Thyroid gland (tissue), 4 donors: ENCODE results near the gene PALLD. TPM values are rescaled to one million over a fixed set of nuclear protein-coding genes. Genes with fewer than 3 reads are reported as not detected.

Experiments used
- DNase-seq, 2 donors: peaks; one replicate each; pipeline ENCODE4 v3.0.0-alpha.2; 2019
- H3K27ac ChIP-seq, 3 donors: fragments of 200-600 bp; sonication (generic); 1 replicate in 2 of 3; 2 replicates in 1 of 3; pipeline ENCODE4 v1.5.1; 2016 to 2019; ENCODE audit warnings: mild to moderate bottlenecking in 1 of 3, moderate library complexity in 1 of 3
- H3K27me3 ChIP-seq: fragments of 200-600 bp; sonication (generic); one replicate; pipeline ENCODE4 v1.5.1; 2019
- H3K36me3 ChIP-seq, 2 donors: fragments of 200-600 bp; sonication (generic); one replicate each; pipeline ENCODE4 v1.5.1; 2016 to 2019
- H3K4me1 ChIP-seq, 2 donors: fragments of 200-600 bp; sonication (generic); one replicate each; pipeline ENCODE4 v1.5.1; 2017 to 2019
- H3K4me3 ChIP-seq, 3 donors: fragments of 200-600 bp; sonication (generic); replicated peaks in 1 of 3; 1 replicate in 2 of 3; 2 replicates in 1 of 3; pipeline ENCODE4 v1.5.1; 2016; ENCODE audit warnings: mild to moderate bottlenecking in 1 of 3
- H3K9me3 ChIP-seq: fragments of 200-600 bp; sonication (generic); one replicate; pipeline ENCODE4 v1.5.1; 2017
- POLR2A ChIP-seq, 2 donors: fragments of 450-650 bp; IDR thresholded peaks; one replicate each; pipeline ENCODE4 v1.6.1; 2017; ENCODE audit warnings: antibody characterized with exemption in 2 of 2, mild to moderate bottlenecking in 2 of 2, moderate library complexity in 1 of 2
- WGBS, 2 donors: methylation state at CpG; one replicate each; pipeline ENCODE4 v1.1.5; 2017; 5-methylcytosine and 5-hydroxymethylcytosine counted together
- intact Hi-C: fragments of 100-400 bp; cut with DNase I; formaldehyde crosslinking; loops from one replicate; pipeline ENCODE4 v1.15.1; 2023
- total RNA-seq, 4 donors: library from RNA; depleted of rRNA; stranded (reverse); fragments of >200 nt; gene quantifications; one replicate each; pipeline ENCODE4 v1.2.3, GENCODE V29; 2016
- TF ChIP-seq, protein P1 (sequence below), 6 experiments: fragments of 200-600 bp in 3 of 6; fragments of 450-650 bp in 3 of 6; sonication (generic) in 3 of 6; IDR thresholded peaks; one replicate each; pipeline ENCODE4 v1.5.1; 2016 to 2019; ENCODE audit warnings: antibody characterized with exemption in 6 of 6, mild to moderate bottlenecking in 2 of 6, inconsistent platforms in 1 of 6, moderate library complexity in 1 of 6

PALLD gene
- total RNA-seq, 4 donors from 2014 or later: 152 to 311 (median 226) TPM

DNA sequence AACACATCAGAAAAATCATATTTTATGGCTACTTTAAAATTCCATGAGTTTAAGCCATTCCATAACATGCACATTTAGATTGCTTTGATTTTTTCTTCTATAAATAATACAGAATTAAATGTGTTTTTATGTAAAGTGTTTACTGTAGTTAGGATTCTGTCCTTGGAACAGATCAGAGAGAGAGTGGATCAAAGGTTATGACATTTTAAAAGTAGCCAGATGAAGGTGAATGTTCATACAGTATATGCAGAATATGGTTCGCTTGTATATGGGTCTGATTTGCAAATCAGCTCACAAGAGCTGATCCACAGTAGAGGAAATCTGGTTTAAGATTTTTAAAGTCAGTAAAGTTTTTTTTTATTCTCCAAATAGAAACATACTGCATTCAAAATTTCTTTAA lies 7.2 kb upstream of the PALLD start:
- intact Hi-C loops: no loop called here
- no peak for DNase-seq
- WGBS, 2 donors: 94 to 100% methylated on average over 1 of the region's 1 CpG
- Histone ChIP-seq H3K36me3 (no peaks in the 10 kb centered on the region), H3K27me3 (no peaks in the 10 kb centered on the region), H3K4me1 (no peaks in the 10 kb centered on the region), H3K27ac (no peak overlapping the region), H3K4me3 (no peak overlapping the region), H3K9me3 (no peaks in the 10 kb centered on the region)
- TF ChIP-seq, protein P1, sequence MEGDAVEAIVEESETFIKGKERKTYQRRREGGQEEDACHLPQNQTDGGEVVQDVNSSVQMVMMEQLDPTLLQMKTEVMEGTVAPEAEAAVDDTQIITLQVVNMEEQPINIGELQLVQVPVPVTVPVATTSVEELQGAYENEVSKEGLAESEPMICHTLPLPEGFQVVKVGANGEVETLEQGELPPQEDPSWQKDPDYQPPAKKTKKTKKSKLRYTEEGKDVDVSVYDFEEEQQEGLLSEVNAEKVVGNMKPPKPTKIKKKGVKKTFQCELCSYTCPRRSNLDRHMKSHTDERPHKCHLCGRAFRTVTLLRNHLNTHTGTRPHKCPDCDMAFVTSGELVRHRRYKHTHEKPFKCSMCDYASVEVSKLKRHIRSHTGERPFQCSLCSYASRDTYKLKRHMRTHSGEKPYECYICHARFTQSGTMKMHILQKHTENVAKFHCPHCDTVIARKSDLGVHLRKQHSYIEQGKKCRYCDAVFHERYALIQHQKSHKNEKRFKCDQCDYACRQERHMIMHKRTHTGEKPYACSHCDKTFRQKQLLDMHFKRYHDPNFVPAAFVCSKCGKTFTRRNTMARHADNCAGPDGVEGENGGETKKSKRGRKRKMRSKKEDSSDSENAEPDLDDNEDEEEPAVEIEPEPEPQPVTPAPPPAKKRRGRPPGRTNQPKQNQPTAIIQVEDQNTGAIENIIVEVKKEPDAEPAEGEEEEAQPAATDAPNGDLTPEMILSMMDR (IDR thresholded peaks at IDR 0.05): no peak
- TF ChIP-seq POLR2A (IDR thresholded peaks at IDR 0.05): no peak

DNA sequence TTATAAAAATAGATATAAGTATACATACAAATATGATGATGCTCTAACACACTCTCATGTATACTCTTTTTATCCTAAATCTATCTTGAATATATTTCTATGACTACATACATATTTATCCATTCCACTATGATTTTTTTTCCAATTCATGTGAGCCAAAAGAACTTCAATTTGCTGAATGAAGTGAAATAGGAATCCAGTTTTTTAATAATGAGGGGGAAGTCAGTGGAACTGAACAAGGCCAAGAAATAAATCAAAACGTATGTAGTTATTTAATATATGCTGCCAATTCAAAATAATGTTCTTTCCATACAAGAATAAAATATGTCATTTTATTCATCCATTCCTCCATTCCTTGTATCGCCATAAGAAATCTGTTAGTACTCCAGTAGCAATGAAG lies 6.1 kb upstream of the PALLD start:
- H3K4me1 ChIP-seq: no peaks in the 10 kb centered on the region
- no peak for DNase-seq
- no peaks in the 10 kb centered on the region for H3K27me3 ChIP-seq
- no peaks in the 10 kb centered on the region for H3K36me3 ChIP-seq
- no peak for TF ChIP-seq POLR2A (IDR thresholded peaks at IDR 0.05)
- TF ChIP-seq, protein P1 (IDR thresholded peaks at IDR 0.05): no peak
- H3K4me3 ChIP-seq: no peak overlapping the region
- no peaks in the 10 kb centered on the region for H3K9me3 ChIP-seq
- no peak overlapping the region for H3K27ac ChIP-seq
- intact Hi-C loops: no loop called here
- WGBS, 2 donors: 91 to 93% methylated on average over 2 of the region's 2 CpGs

DNA sequence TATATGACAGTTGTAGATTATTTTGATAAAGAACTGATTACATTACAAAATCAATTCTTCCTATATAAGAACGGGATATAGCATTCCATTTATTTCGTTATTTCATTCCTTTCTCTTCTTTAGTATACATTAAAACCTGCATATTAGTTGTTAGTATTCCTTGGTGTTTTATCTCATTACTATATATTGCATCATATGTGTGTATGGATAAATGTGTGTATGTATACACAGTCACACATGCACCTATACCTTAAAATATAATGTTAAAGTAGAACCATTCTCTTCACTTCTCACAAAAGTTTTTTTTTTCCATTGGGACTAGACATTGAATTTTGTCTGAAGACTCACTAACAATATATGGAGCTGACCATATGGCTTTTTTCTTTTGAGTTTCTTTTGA lies 5.3 kb upstream of the PALLD start:
- no peak overlapping the region for H3K4me3 ChIP-seq
- no peaks in the 10 kb centered on the region for H3K27me3 ChIP-seq
- intact Hi-C loops: no loop called here
- H3K4me1 ChIP-seq: no peaks in the 10 kb centered on the region
- H3K9me3 ChIP-seq: no peaks in the 10 kb centered on the region
- TF ChIP-seq POLR2A (IDR thresholded peaks at IDR 0.05): no peak
- TF ChIP-seq, protein P1 (IDR thresholded peaks at IDR 0.05): no peak
- no peaks in the 10 kb centered on the region for H3K36me3 ChIP-seq
- H3K27ac ChIP-seq: no peak overlapping the region
- no peak for DNase-seq
- 92 to 96% methylated on average over 2 of the region's 2 CpGs for WGBS, 2 donors

DNA sequence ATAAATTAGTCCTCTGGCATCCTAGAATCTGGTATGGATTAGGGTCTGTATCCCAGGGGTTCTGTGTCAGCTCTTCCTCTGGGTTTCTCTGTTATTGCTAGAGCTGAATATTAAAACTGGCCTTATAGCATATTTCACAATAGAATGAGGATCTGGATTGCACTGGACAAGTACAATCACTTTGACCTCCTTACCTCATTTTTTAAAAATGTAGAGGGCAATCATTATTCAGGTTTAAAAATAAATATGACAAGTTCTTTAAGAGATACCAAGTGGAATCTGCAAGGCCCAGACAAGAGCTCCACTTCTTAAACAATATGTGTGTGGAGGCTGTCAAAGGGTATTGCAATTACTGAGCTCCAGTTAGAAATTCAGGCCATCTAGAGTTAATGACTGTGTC lies 1.4 kb downstream of the PALLD start:
- Histone ChIP-seq H3K4me3 (no peak overlapping the region), H3K4me1 (no peaks in the 10 kb centered on the region), H3K36me3 (no peaks in the 10 kb centered on the region), H3K9me3 (no peaks in the 10 kb centered on the region), H3K27me3 (no peaks in the 10 kb centered on the region), H3K27ac (no peak overlapping the region)
- DNase-seq: no peak
- TF ChIP-seq POLR2A (IDR thresholded peaks at IDR 0.05): no peak
- TF ChIP-seq, protein P1 (IDR thresholded peaks at IDR 0.05): no peak
- intact Hi-C loops: no loop called here

DNA sequence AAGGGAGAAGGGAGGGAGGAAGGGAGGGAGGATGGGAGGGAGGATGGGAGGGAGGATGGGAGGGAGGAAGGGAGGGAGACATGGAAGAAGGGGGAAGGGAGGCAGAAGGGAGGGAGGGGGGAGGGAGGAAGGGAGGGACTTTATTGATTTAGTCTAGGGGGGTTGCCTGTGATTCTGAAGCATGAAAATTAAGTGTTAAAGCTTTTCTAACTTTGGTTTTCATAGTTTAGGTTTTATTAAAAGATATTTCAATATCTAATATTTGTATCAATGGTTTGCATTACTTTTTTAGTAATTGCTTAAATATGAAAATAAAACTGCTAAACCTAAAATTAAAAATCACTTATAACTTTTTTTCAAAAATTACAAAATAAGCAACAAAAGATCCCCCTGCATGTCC lies 2.4 kb downstream of the PALLD start:
- Histone ChIP-seq H3K4me1 (no peaks in the 10 kb centered on the region), H3K9me3 (no peaks in the 10 kb centered on the region), H3K27me3 (no peaks in the 10 kb centered on the region), H3K27ac (no peak overlapping the region), H3K4me3 (no peak overlapping the region), H3K36me3 (no peaks in the 10 kb centered on the region)
- TF ChIP-seq, protein P1 (IDR thresholded peaks at IDR 0.05): no peak
- no peak for TF ChIP-seq POLR2A (IDR thresholded peaks at IDR 0.05)
- no peak for DNase-seq
- intact Hi-C loops: no loop called here
